Esophagus squamous epithelium (tissue), 4 donors: Measurements from ENCODE around the gene MUC22.

Experiments
- CTCF ChIP-seq, 6 experiments: fragments of 450-650 bp in 4 of 6; fragments of 200-600 bp in 2 of 6; sonication (generic) in 2 of 6; IDR thresholded peaks; one replicate each; pipeline ENCODE4 v1.5.1; 2016 to 2019; ENCODE audit warnings: antibody characterized with exemption in 6 of 6, mild to moderate bottlenecking in 4 of 6, moderate library complexity in 4 of 6
- POLR2A ChIP-seq, 4 donors: fragments of 450-650 bp; IDR thresholded peaks; one replicate each; pipeline ENCODE4 v1.6.1; 2017; ENCODE audit warnings: antibody characterized with exemption in 4 of 4, mild to moderate bottlenecking in 4 of 4, moderate library complexity in 3 of 4

- TF ChIP-seq CTCF (IDR thresholded peaks at IDR 0.05) (no peak), POLR2A (IDR thresholded peaks at IDR 0.05) (no peak)
Observed at GRCh38 chr6:31037682-31038081, 27.4 kb downstream of the MUC22 start.
